HG02870 (cell line): ENCODE data around the gene ELF1.
"Not testable (repeated sequence)": the region's sequence is repeated elsewhere in the genome, so short reads cannot be mapped to it uniquely, and the experiment has no call there.

ENCODE experiments used
- ATAC-seq: cut with Tn5 transposase; IDR thresholded peaks from one replicate; pipeline ENCODE4 v1.9.1; 2021; ENCODE audit warnings: mild to moderate bottlenecking, moderate library complexity; ENCODE audit not compliant: unreplicated experiment

The ELF1 gene

GRCh38 chr13:40983259-40983658, 35.9 kb downstream of the ELF1 start:
- no peak for ATAC-seq

- peak; percentile 66 for ATAC-seq
These were observed 36.3 kb downstream of the ELF1 start for GRCh38 chr13:40982772-40983171.

- no peak for ATAC-seq
These were observed 37.2 kb downstream of the ELF1 start for GRCh38 chr13:40981949-40982348.

GRCh38 chr13:40981361-40981760, 37.8 kb downstream of the ELF1 start:
- no peak for ATAC-seq

GRCh38 chr13:40980461-40980860, 38.7 kb downstream of the ELF1 start:
- ATAC-seq, result no peak

GRCh38 chr13:40979232-40979631, 39.9 kb downstream of the ELF1 start:
- no peak for ATAC-seq

- not testable (repeated sequence) for ATAC-seq
These were observed 41.0 kb downstream of the ELF1 start for GRCh38 chr13:40978109-40978508.

- no peak for ATAC-seq
These were observed 43.7 kb downstream of the ELF1 start for GRCh38 chr13:40975441-40975840.

- peak; percentile 75 for ATAC-seq
These were observed 44.4 kb downstream of the ELF1 start for GRCh38 chr13:40974460-40975407.

- ATAC-seq, result no peak
These were observed 45.7 kb downstream of the ELF1 start for GRCh38 chr13:40973409-40973808.

- ATAC-seq, result no peak
These were observed 47.8 kb downstream of the ELF1 start for GRCh38 chr13:40971321-40971720.

- no peak for ATAC-seq
These were observed 48.3 kb downstream of the ELF1 start for GRCh38 chr13:40970803-40971202.

GRCh38 chr13:40969169-40969901, 49.8 kb downstream of the ELF1 start:
- peak; percentile 71 for ATAC-seq

- no peak for ATAC-seq
These were observed 50.6 kb downstream of the ELF1 start for GRCh38 chr13:40968416-40969000.

GRCh38 chr13:40966298-40966697, 52.8 kb downstream of the ELF1 start:
- ATAC-seq, result no peak

- peak; percentile 50 for ATAC-seq
These were observed 55.2 kb downstream of the ELF1 start for GRCh38 chr13:40963927-40964326.

- no peak for ATAC-seq
These were observed 57.3 kb downstream of the ELF1 start for GRCh38 chr13:40961826-40962225.

GRCh38 chr13:40961214-40961613, 57.9 kb downstream of the ELF1 start:
- no peak for ATAC-seq

GRCh38 chr13:40960716-40961115, 58.4 kb downstream of the ELF1 start:
- no peak for ATAC-seq

GRCh38 chr13:40958655-40959054, 60.5 kb downstream of the ELF1 start:
- ATAC-seq, result no peak

GRCh38 chr13:40946485-40946884, 72.6 kb downstream of the ELF1 start:
- no peak for ATAC-seq

- ATAC-seq, result no peak
These were observed 76.0 kb downstream of the ELF1 start for GRCh38 chr13:40943073-40943472.
